K562 (cell line): Measurements from ENCODE around the gene UHMK1. TPM values are rescaled to one million over a fixed set of nuclear protein-coding genes. Genes with fewer than 3 reads are reported as not detected.

Source experiments
- CCNT2 ChIP-seq: IDR thresholded peaks from 2 replicates; pipeline ENCODE4 v1.6.1; 2011; ENCODE audit warnings: borderline replicate concordance, low read depth, mild to moderate bottlenecking, moderate library complexity, mixed read lengths, low read length; ENCODE audit not compliant: insufficient read length; ENCODE audit errors: extremely low read depth
- EGR1 ChIP-seq: fragments of 450-650 bp; conservative IDR thresholded peaks from 2 replicates; pipeline ENCODE4 v1.6.1; 2017; ENCODE audit warnings: mild to moderate bottlenecking
- FOXJ2 ChIP-seq: fragments of 200-800 bp; sonication (Bioruptor generic); IDR thresholded peaks from 2 replicates; pipeline ENCODE4 v1.6.1; 2016; ENCODE audit warnings: missing genetic modification characterization, missing compliant biosample characterization
- MCM5 ChIP-seq: fragments of 450-650 bp; IDR thresholded peaks from 2 replicates; pipeline ENCODE4 v1.6.1; 2016; ENCODE audit warnings: low read depth
- NFE2L1 ChIP-seq: fragments of 450-650 bp; IDR thresholded peaks from 2 replicates; pipeline ENCODE4 v1.6.1; 2016; ENCODE audit warnings: missing genetic modification characterization, low read depth, mild to moderate bottlenecking, missing compliant biosample characterization, moderate library complexity, borderline replicate concordance
- PHF20 ChIP-seq: fragments of 450-650 bp; IDR thresholded peaks from 2 replicates; pipeline ENCODE4 v1.6.1; 2018; ENCODE audit not compliant: partially characterized antibody
- RB1 ChIP-seq: fragments of 450-650 bp; IDR thresholded peaks from 2 replicates; pipeline ENCODE4 v1.6.1; 2017; ENCODE audit warnings: low read depth, mild to moderate bottlenecking
- SNRNP70 ChIP-seq: fragments of 200-400 bp; formaldehyde crosslinking; optimal IDR thresholded peaks from 2 replicates; pipeline ENCODE3; 2017; ENCODE audit warnings: low read depth, low read length
- TBL1XR1 ChIP-seq, 2 experiments: IDR thresholded peaks; 2 replicates each; pipeline ENCODE4 v1.6.1; 2012; ENCODE audit warnings: improper control_type of control experiment in 2 of 2, low read length in 2 of 2, mild to moderate bottlenecking in 1 of 2
- TOE1 ChIP-seq, 2 experiments: fragments of 450-650 bp in 1 of 2; sonication (generic) in 1 of 2; formaldehyde crosslinking in 1 of 2; IDR thresholded peaks; 2 replicates each; pipeline versions ENCODE4 v1.7.1 to v1.8.0; 2016 to 2022; ENCODE audit warnings: borderline replicate concordance in 2 of 2, mild to moderate bottlenecking in 2 of 2, antibody characterized with exemption in 1 of 2, inconsistent platforms in 1 of 2, low read depth in 1 of 2, missing genetic modification reagents in 1 of 2, moderate library complexity in 1 of 2
- ZFX ChIP-seq: sonication (generic); formaldehyde crosslinking; IDR thresholded peaks from 2 replicates; pipeline ENCODE4 v1.8.0; 2022; ENCODE audit warnings: mild to moderate bottlenecking, missing genetic modification reagents, moderate library complexity
- ZNF12 ChIP-seq: sonication (generic); formaldehyde crosslinking; IDR thresholded peaks from 2 replicates; pipeline ENCODE4 v1.4.0; 2020; ENCODE audit warnings: mild to moderate bottlenecking, missing genetic modification reagents
- ZNF165 ChIP-seq: fragments of 250-450 bp; sonication (Bioruptor Pico); IDR thresholded peaks from 2 replicates; pipeline ENCODE4 v1.4.0; 2020; ENCODE audit warnings: borderline replicate concordance
- ZNF175 ChIP-seq: fragments of 200-800 bp; sonication (Bioruptor generic); IDR thresholded peaks from 2 replicates; pipeline ENCODE4 v1.6.1; 2016; ENCODE audit warnings: low read depth, mild to moderate bottlenecking, missing genetic modification characterization, missing compliant biosample characterization
- ZNF212 ChIP-seq: fragments of 450-650 bp; formaldehyde crosslinking; IDR thresholded peaks from 2 replicates; pipeline ENCODE4 v1.4.0; 2020; ENCODE audit warnings: mild to moderate bottlenecking
- ZNF583 ChIP-seq: fragments of 250-450 bp; sonication (Bioruptor Pico); IDR thresholded peaks from 2 replicates; pipeline ENCODE4 v1.4.0; 2020
- ZNF830 ChIP-seq: fragments of 250-450 bp; sonication (Bioruptor Pico); IDR thresholded peaks from 2 replicates; pipeline ENCODE4 v1.5.0; 2021; ENCODE audit warnings: mild to moderate bottlenecking
- polyA plus RNA-seq, 8 experiments: library from polyadenylated mRNA; depleted of rRNA in 4 of 8; stranded (reverse) in 5 of 8; unstranded in 3 of 8; fragments of >200 nt; fragmentation: Nextera tagmentation in 2 of 8; fragmentation: Illumina TruSeq in 1 of 8; extraction: Ambion mirVana in 2 of 8; extraction: Trizol in 1 of 8; gene quantifications; 2 replicates each; pipeline versions ENCODE4 v1.2.1 to v1.2.3, GENCODE V29; 2011 to 2014; ENCODE audit warnings: inconsistent platforms in 1 of 8, missing spikeins in 1 of 8
- total RNA-seq, 7 experiments: library from RNA; depleted of rRNA in 6 of 7; stranded (reverse); fragments of >200 nt in 6 of 7; fragmentation: Illumina TruSeq in 2 of 7; extraction: Trizol in 2 of 7; gene quantifications; 2 replicates each; pipeline versions ENCODE4 v1.2.1 to v1.2.3, GENCODE V29; 2011 to 2021; ENCODE audit warnings: low replicate concordance in 1 of 7
- TF ChIP-seq, protein P1 (sequence below): fragments of 250-450 bp; sonication (Bioruptor Pico); IDR thresholded peaks from 2 replicates; pipeline ENCODE4 v1.4.0; 2020
- TF ChIP-seq, protein P2 (sequence below), 2 experiments: IDR thresholded peaks; 2 replicates each; pipeline ENCODE4 v1.6.1; 2011; ENCODE audit warnings: borderline replicate concordance in 1 of 2, control low read depth in 1 of 2, low read depth in 1 of 2, low read length in 1 of 2, mild to moderate bottlenecking in 1 of 2, mixed read lengths in 1 of 2, moderate library complexity in 1 of 2; ENCODE audit not compliant: insufficient read depth in 1 of 2, insufficient read length in 1 of 2, poor library complexity in 1 of 2, severe bottlenecking in 1 of 2; ENCODE audit errors: extremely low read depth in 1 of 2
- TF ChIP-seq, protein P3 (sequence below): fragments of 200-800 bp; sonication (Bioruptor generic); IDR thresholded peaks from 2 replicates; pipeline ENCODE4 v1.6.1; 2017; ENCODE audit warnings: missing genetic modification characterization, missing compliant biosample characterization
- TF ChIP-seq, protein P4 (sequence below): fragments of 250-450 bp; sonication (Bioruptor Pico); IDR thresholded peaks from 2 replicates; pipeline ENCODE4 v1.9.0; 2021; ENCODE audit warnings: mild to moderate bottlenecking, inconsistent platforms

UHMK1 gene
- total and polyA plus RNA-seq, 9 of the 15 experiments (the other 6 are each of a cell fraction or from before 2014, with no cell fraction given), result 13.1 to 72.4 (median 38.3) TPM

DNA sequence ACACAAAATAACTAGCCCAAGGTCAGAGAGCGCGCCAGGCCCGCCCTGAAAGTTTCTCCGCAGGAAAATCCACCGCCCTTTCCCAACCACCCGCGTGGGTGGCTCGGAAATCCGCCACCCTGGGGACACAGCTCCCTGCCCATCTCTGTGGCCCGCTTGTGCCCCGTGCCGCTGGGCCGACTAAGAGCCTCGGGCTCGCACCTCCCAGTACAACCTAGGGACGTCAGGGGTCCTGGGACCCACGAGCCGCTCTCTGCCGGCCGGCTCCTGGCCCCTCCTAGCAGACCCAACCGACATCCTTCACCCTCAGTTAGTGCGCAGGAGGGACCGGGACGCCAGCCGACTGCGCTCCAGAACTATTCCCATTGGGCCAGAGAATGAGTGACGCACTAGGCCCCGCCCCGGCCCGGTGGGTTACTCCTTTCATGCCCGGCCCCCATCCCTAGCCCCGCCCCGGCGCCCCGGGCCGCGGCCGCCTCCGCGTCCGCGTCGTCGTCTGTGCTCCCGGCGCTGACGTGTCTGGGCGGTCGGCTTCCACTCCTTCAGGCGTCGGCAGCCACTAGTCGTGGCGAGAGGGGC, 63.5 kb downstream of the UHMK1 start (continued):
- TF ChIP-seq CCNT2 (peak; percentile 88), FOXJ2 (tag) (0 out of 2 replicates have a peak, but pooled peaks have one; percentile 68), RB1 (peak; percentile 76), TBL1XR1 (IDR thresholded peaks at IDR 0.05; ENCODE audit: low read length in 2 of 2) (peak in 1 of 2 experiments; percentile 55; a peak in 1 of 4 replicates), TOE1 (IDR thresholded peaks at IDR 0.05; ENCODE audit: borderline replicate concordance) (0 out of 2 replicates have a peak, but pooled peaks have one; percentile 18), TOE1 (CRISPR knock-in tag; IDR thresholded peaks at IDR 0.05; ENCODE audit: borderline replicate concordance, low read depth) (no peak), ZNF12 (CRISPR knock-in tag) (peak; percentile 47; the same call in 1 of the 2 replicates), MCM5 (no peak), ZNF830 (no peak), ZFX (CRISPR knock-in tag) (peak; percentile 65; the same call in 1 of the 2 replicates), ZNF212 (CRISPR knock-in tag) (no peak), NFE2L1 (tag) (no peak), ZNF165 (CRISPR knock-in tag) (no peak), EGR1 (peak; percentile 87), SNRNP70 (no peak), PHF20 (peak; percentile 61), ZNF583 (0 out of 2 replicates have a peak, but pooled peaks have one; percentile 20), ZNF175 (CRISPR knock-in tag) (0 out of 2 replicates have a peak, but pooled peaks have one; percentile 21)
- TF ChIP-seq, protein P1, sequence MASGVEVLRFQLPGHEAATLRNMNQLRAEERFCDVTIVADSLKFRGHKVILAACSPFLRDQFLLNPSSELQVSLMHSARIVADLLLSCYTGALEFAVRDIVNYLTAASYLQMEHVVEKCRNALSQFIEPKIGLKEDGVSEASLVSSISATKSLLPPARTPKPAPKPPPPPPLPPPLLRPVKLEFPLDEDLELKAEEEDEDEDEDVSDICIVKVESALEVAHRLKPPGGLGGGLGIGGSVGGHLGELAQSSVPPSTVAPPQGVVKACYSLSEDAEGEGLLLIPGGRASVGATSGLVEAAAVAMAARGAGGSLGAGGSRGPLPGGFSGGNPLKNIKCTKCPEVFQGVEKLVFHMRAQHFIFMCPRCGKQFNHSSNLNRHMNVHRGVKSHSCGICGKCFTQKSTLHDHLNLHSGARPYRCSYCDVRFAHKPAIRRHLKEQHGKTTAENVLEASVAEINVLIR (CRISPR knock-in tag), result peak; percentile 67; the same call in 1 of the 2 replicates
- TF ChIP-seq, protein P2, sequence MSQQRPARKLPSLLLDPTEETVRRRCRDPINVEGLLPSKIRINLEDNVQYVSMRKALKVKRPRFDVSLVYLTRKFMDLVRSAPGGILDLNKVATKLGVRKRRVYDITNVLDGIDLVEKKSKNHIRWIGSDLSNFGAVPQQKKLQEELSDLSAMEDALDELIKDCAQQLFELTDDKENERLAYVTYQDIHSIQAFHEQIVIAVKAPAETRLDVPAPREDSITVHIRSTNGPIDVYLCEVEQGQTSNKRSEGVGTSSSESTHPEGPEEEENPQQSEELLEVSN (IDR thresholded peaks at IDR 0.05; ENCODE audit: borderline replicate concordance in 1 of 2, extremely low read depth in 1 of 2, insufficient read depth in 1 of 2, insufficient read length in 1 of 2, low read depth in 1 of 2, low read length in 1 of 2, poor library complexity in 1 of 2, severe bottlenecking in 1 of 2), result peak in 1 of 2 experiments; percentile 27
- TF ChIP-seq, protein P3, sequence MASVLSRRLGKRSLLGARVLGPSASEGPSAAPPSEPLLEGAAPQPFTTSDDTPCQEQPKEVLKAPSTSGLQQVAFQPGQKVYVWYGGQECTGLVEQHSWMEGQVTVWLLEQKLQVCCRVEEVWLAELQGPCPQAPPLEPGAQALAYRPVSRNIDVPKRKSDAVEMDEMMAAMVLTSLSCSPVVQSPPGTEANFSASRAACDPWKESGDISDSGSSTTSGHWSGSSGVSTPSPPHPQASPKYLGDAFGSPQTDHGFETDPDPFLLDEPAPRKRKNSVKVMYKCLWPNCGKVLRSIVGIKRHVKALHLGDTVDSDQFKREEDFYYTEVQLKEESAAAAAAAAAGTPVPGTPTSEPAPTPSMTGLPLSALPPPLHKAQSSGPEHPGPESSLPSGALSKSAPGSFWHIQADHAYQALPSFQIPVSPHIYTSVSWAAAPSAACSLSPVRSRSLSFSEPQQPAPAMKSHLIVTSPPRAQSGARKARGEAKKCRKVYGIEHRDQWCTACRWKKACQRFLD, result peak; percentile 71; the same call in 1 of the 2 replicates
- TF ChIP-seq, protein P4, sequence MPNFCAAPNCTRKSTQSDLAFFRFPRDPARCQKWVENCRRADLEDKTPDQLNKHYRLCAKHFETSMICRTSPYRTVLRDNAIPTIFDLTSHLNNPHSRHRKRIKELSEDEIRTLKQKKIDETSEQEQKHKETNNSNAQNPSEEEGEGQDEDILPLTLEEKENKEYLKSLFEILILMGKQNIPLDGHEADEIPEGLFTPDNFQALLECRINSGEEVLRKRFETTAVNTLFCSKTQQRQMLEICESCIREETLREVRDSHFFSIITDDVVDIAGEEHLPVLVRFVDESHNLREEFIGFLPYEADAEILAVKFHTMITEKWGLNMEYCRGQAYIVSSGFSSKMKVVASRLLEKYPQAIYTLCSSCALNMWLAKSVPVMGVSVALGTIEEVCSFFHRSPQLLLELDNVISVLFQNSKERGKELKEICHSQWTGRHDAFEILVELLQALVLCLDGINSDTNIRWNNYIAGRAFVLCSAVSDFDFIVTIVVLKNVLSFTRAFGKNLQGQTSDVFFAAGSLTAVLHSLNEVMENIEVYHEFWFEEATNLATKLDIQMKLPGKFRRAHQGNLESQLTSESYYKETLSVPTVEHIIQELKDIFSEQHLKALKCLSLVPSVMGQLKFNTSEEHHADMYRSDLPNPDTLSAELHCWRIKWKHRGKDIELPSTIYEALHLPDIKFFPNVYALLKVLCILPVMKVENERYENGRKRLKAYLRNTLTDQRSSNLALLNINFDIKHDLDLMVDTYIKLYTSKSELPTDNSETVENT, result peak; percentile 64; the same call in 1 of the 2 replicates
